Testis (tissue), 2 donors: ENCODE data around the gene SRCIN1.

Experiments used
- CTCF ChIP-seq, 3 experiments: fragments of 450-650 bp in 2 of 3; fragments of 200-600 bp in 1 of 3; sonication (generic) in 1 of 3; IDR thresholded peaks; one replicate each; pipeline ENCODE4 v1.5.1; 2016 to 2019; ENCODE audit warnings: antibody characterized with exemption in 3 of 3, mild to moderate bottlenecking in 2 of 3, moderate library complexity in 1 of 3
- POLR2A ChIP-seq: fragments of 450-650 bp; IDR thresholded peaks from one replicate; pipeline ENCODE4 v1.6.1; 2017; ENCODE audit warnings: antibody characterized with exemption, mild to moderate bottlenecking, moderate library complexity

GRCh38 chr17:38507436-38507835, 98.3 kb downstream of the SRCIN1 start:
- no peak for TF ChIP-seq CTCF (IDR thresholded peaks at IDR 0.05)
- TF ChIP-seq POLR2A: no peak
